Melanocyte of skin (primary cell): Measurements from ENCODE around the gene OR4D10. TPM values are rescaled to one million over a fixed set of nuclear protein-coding genes. Genes with fewer than 3 reads are reported as not detected.

Experiments
- total RNA-seq, 2 donors: library from RNA; depleted of rRNA; stranded (reverse); fragments of >200 nt; gene quantifications; 2 replicates each; pipeline ENCODE4 v1.2.3, GENCODE V29; 2012

OR4D10 gene
- not detected for total RNA-seq

GRCh38 chr11:59473015-59473414, at the start of gene OR4D10:
Gene OR4D10, plus strand, starts transcription at chr11:59473315. Its CDS starts 4,115 bp downstream, at chr11:59477430.

GRCh38 chr11:59426361-59427067, 46.6 kb upstream of the OR4D10 start, which contains the start of gene OR5A2:
Gene OR5A2, minus strand, starts transcription at chr11:59426413. Its CDS starts 3,460 bp downstream, at chr11:59422953.

GRCh38 chr11:59436169-59436568, 36.9 kb upstream of the OR4D10 start, which contains the start of gene OR5A1:
Gene OR5A1, plus strand, starts transcription at chr11:59436469. Its CDS starts 6,700 bp downstream, at chr11:59443169.

GRCh38 chr11:59456661-59457060, 16.5 kb upstream of the OR4D10 start, which contains the start of gene OR4D6:
Gene OR4D6, plus strand, starts transcription at chr11:59456961. Its CDS starts 0 bp downstream, at chr11:59456961.

GRCh38 chr11:59503276-59503675, 30.2 kb downstream of the OR4D10 start, which contains the start of gene OR4D11:
Gene OR4D11, plus strand, starts transcription at chr11:59503576. Its CDS starts 0 bp downstream, at chr11:59503576.

GRCh38 chr11:59510941-59511589, 38.0 kb downstream of the OR4D10 start, which contains the start of gene OR4D9:
Gene OR4D9, plus strand, starts transcription at chr11:59511539. Its CDS starts 3,374 bp downstream, at chr11:59514913.

Other genes starting within 250 kb of the OR4D10 start
- not detected for gene OR5AN1, start 114.4 kb upstream of the OR4D10 start, total RNA-seq
- gene OR5A2, start 46.9 kb upstream of the OR4D10 start, total RNA-seq = not detected
- gene OR5A1, start 36.8 kb upstream of the OR4D10 start, total RNA-seq = not detected
- gene OR4D6, start 16.4 kb upstream of the OR4D10 start, total RNA-seq = not detected
- not detected for gene OR4D11, start 30.3 kb downstream of the OR4D10 start, total RNA-seq
- gene OR4D9, start 38.2 kb downstream of the OR4D10 start, total RNA-seq = not detected
- gene OSBP, start 142.5 kb downstream of the OR4D10 start, total RNA-seq = 10 to 100 TPM; 28.3 to 28.9 TPM
- 10 to 100 TPM; 23.1 to 29.6 TPM for gene PATL1, start 195.7 kb downstream of the OR4D10 start, total RNA-seq
- not detected for gene OR10V1, start 240.5 kb downstream of the OR4D10 start, total RNA-seq